ENCODE measurements around the gene ADGRG7.

Gene ADGRG7

DNA sequence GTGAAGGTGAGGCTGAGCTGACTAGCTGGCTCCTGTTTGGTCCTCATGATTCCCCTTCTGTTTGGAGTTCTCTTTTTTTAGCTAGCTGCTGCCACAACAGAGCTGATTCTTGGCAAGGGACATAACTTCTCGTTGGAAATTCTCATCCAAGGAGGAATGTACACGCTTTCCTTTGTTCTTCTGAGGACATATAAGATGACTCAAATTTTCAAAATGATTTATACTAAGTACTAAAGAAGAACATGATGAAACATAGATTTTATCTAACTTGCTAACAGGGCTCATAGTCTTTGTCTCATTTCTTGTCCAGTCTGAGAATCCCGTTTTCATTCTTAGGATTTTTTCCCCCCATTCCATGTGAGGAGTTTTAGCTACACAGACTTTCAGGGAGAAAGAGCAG is 97.0 kb downstream of the ADGRG7 start:
- no peak overlapping the region for H3K27ac ChIP-seq
- TF ChIP-seq, protein P1, sequence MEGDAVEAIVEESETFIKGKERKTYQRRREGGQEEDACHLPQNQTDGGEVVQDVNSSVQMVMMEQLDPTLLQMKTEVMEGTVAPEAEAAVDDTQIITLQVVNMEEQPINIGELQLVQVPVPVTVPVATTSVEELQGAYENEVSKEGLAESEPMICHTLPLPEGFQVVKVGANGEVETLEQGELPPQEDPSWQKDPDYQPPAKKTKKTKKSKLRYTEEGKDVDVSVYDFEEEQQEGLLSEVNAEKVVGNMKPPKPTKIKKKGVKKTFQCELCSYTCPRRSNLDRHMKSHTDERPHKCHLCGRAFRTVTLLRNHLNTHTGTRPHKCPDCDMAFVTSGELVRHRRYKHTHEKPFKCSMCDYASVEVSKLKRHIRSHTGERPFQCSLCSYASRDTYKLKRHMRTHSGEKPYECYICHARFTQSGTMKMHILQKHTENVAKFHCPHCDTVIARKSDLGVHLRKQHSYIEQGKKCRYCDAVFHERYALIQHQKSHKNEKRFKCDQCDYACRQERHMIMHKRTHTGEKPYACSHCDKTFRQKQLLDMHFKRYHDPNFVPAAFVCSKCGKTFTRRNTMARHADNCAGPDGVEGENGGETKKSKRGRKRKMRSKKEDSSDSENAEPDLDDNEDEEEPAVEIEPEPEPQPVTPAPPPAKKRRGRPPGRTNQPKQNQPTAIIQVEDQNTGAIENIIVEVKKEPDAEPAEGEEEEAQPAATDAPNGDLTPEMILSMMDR (IDR thresholded peaks at IDR 0.05) = no peak
- TF ChIP-seq ZFX (IDR thresholded peaks at IDR 0.05; ENCODE audit: borderline replicate concordance) = no peak

DNA sequence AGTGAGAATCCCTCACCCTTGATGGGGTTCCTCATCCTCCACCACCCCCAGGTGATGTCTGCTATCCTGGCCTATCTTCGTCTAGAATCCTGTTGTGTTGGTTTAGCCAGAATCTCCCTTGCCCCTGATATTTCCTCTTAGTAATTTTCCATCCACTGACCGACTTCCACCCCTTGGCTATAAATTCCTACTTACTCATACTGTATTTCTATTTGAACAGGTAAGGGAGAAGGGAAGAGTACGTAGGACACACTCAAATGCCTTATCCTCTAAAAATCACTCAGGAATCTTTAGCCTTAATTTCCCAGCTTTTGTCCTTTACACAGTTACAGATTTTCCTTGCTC is 99.2 kb downstream of the ADGRG7 start:
- TF ChIP-seq, protein P1 (IDR thresholded peaks at IDR 0.05) = no peak
- no peak for TF ChIP-seq ZFX (IDR thresholded peaks at IDR 0.05; ENCODE audit: borderline replicate concordance)
- peak overlapping the region; percentile 88 for H3K27ac ChIP-seq

DNA sequence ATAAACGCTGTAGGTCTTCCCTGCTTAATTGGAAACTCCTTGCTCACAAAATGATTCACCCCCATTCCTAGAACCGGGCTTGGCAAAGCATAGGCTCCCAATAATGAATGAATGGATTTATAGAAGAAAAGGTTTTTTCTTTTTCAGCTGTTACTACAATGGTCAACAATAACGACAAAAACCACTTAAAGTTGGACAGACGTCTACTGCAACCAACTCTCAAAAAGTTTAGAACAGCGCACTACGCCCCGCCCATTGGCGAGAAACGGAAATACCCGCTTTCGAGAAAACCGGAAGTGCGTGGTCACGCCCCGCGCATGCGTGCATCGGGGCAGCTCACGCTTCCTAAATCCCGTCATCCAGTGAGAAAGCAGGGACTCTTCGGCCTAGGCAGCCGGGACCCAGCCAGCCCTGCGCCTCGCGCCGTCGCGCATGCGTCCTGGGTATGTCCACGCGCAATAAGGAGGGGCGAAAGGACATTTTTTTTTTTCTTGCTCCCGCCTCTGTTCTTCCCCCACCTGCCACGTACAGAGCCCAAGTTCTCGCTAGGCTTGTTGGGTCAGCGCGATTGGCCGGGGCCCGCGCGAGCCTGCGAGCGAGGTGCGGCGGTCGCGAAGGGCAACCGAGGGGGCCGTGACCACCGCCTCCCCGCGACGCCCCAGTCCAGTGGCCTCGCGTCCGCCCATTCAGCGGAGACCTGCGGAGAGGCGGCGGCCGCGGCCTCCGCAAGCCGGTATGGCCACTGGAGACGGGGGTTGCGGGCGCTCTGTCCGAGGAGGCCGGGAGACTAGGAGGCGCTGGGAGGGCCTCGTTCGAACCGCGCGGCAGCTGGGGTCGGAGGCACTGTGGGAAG is 99.8 kb downstream of the ADGRG7 start, which contains the start of gene TFG:
Gene TFG (plus strand): TSS at position 506 of the 853 bp plus-strand sequence. CDS start 4,192 bp downstream, outside the sequence.
- TF ChIP-seq ZFX (IDR thresholded peaks at IDR 0.05; ENCODE audit: borderline replicate concordance) = no peak
- TF ChIP-seq, protein P1 (IDR thresholded peaks at IDR 0.05) = no peak
- peak within 1 kb of the TSS; percentile 88 for H3K27ac ChIP-seq

DNA sequence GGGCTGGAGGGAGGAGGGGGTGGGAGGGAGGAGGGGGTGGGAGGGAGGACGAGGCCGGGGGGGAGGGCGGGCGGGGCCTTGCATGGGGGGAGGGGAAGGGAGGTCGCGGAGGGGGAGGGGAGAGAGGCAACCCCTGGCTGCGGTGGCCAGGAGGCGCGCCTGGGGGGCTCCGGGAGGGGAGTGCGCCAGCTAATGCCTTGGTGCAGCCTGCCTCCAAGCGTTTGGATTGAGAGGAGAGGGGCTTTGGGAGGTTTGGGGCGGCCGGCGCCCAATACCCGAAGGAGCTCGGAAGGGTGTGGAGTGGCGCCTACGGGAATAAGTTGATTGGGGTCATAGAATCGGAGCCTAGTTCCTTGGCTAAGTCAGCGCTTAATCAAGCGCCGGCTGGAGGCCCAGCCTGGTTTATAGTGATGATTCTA is 100.5 kb downstream of the ADGRG7 start:
- no peak for TF ChIP-seq ZFX (IDR thresholded peaks at IDR 0.05; ENCODE audit: borderline replicate concordance)
- TF ChIP-seq, protein P1 (IDR thresholded peaks at IDR 0.05) = no peak
- H3K27ac ChIP-seq = peak overlapping the region; percentile 88

DNA sequence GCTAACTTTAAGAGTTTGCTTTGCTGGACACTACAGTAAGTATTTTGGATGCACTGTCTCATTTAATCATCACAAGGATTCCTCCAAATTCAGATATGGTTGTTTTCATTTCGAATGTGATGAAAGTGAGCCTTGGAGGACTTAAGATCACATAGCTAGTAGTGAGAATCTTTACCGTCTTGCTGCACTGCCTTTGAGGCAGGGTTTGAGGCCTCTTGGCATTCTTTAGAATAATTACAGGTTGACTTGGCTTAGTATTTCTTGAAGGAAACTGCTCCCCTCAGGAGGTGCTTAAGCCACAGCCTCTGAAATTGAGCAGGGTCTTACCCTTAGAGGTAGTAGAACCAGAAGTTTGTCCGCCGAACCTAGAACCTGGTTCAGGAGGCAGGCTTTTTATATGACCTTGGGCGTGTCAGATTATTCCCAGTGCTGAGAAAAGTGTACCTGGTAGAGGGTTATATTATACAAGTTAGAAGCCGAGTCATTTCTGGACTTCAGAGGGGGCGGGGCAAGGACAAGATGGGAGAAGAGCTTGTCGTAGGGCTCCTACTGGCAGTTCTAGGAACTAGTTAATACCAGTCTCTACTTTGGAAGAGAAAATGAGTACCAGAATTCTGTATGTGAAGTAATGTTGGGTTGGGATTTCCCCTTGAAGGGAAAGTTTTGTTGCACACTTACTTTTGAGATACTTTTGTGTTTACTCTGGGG is 101.0 kb downstream of the ADGRG7 start:
- peak overlapping the region; percentile 88 for H3K27ac ChIP-seq
- TF ChIP-seq, protein P1 (IDR thresholded peaks at IDR 0.05) = peak; percentile 40
- no peak for TF ChIP-seq ZFX (IDR thresholded peaks at IDR 0.05; ENCODE audit: borderline replicate concordance)

DNA sequence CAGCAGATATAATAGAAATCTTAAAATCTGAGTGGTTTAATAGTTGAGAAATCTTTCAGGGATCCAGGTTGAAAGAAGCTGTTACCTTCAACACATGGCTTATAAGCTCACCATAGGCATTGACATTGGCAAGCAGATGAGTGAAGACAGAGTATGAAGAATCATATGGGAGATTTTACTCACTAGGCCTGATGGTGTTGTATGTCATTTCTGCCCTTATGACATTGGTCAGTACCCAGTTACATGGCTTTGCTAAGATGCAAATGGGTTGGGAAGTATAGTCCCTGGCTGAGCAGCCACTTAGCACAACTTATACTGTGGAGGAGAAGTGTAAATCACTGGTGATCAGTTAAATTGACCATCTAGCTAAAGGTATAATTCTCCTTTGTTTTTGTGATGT is 105.8 kb downstream of the ADGRG7 start:
- no peak overlapping the region for H3K27ac ChIP-seq
- no peak for TF ChIP-seq ZFX (IDR thresholded peaks at IDR 0.05; ENCODE audit: borderline replicate concordance)
- TF ChIP-seq, protein P1 (IDR thresholded peaks at IDR 0.05) = no peak

DNA sequence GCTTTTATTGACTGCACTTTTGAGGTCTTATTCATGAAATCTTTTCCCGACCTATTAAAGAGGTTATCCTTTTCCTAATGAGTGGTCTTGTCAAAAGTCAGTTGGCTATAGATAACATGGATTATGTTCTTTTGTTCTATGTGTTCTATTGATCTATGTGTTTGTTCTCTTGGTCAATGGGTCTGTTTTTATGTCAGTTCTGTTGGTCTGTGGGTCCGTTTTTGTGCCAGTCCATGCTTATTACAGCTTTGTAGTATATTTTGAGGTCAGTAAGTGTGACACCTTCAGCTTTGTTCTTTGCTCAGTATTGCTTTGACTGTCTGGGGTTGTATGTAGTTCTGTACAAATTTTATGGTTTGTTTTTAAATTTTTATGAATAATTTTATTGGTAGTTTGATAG is 107.7 kb downstream of the ADGRG7 start:
- H3K27ac ChIP-seq = 0 out of 2 replicates have a peak overlapping the region, but pooled peaks have one; percentile 13
- TF ChIP-seq, protein P1 (IDR thresholded peaks at IDR 0.05) = no peak
- no peak for TF ChIP-seq ZFX (IDR thresholded peaks at IDR 0.05; ENCODE audit: borderline replicate concordance)
